ENCODE measurements around the gene WDR59.
"Not testable (repeated sequence)": the region's sequence is repeated elsewhere in the genome, so short reads cannot be mapped to it uniquely, and the experiment has no call there.

Gene WDR59

DNA sequence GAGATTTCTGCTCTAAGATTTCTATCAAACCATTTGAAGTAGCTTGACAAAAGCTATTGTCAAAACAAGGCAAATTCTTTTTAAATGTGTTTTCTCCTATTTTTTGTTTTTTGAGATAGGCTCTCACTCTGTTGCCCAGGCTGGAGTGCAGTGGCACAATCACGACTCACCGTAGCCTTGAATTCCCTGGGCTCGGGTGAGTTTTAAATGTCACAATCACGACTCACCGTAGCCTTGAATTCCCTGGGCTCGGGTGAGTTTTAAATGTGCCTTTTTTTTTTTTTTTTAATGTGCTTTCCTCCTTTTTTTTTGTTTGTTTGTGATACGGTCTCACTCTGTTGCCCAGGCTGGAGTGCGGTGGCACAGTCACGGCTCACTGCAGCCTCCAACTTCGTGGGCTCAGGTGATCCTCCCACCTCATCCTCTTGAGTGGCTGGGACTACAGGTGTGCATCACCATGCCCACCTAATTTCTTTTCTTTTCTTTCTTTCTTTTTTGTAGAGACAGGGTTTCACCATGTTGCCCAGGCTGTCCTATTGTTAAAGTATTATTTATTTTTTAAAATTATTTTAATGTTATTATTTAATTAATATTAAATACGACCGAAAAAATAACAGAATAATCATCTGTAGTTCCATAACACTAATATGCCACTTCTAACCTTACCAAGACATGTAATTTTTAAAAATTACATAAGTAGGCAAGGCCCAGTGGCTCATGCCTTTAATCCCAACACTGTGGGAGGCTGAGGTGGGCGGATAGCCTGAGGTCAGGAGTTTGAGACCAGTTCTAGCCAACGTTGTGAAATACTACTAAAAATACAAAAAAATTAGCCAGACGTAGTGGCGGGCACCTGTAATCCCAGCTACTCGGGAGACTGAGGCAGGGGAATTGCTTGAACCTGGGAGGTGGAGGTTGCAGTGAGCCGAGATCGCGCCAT lies 140.6 kb downstream of the WDR59 start:
- DNase-seq: no peak

DNA sequence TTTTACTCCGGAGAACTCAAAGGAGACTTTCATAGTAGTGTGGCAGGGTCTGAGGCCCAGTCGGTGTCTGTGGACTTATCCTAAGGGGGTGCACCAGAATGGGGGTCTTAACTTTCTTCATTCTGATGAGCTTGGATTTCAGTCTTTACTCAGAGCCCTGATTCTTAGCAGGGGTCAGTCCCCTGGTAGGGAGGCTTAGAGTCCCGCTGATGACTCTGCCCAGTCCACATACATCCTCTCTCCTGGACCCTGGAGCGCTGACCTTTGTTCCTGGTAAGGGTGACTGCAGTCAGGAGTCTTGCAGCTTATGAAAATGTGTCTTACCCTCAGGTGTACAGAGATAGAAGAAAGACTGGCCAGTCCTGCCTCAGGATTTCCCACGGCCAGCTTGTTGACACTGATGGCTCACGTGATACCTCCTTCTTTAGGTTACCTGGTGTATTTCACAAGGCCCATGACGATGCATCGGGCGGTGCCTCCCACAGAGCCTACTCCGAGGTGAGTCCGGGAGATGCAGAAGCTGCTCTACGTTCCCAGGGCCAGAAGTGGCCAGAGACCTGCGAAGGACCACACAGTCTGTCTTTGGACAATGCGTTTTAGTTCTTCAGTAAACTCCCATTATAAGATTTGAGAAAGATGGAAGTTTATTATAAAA lies 141.4 kb downstream of the WDR59 start:
- DNase-seq: not testable (repeated sequence)

DNA sequence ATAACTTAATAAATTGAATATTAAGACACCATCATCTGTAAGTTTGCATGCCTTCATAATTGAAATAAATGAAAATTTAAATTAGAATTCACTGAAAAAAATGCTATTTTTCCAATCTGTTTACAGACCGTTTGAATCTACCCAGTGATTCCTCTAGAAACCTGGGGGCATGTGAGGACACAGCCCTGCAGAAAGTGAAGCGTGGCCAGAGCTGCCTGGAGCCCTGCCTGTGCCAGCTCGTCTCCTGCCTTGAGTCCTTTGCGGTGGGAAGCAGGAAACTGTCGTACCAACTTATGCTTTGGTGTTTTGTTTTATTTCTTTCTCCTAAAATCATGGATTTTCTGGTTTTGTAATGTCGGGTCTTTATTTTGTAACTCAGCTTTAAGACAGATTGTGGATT lies 142.5 kb downstream of the WDR59 start:
- no peak for DNase-seq

DNA sequence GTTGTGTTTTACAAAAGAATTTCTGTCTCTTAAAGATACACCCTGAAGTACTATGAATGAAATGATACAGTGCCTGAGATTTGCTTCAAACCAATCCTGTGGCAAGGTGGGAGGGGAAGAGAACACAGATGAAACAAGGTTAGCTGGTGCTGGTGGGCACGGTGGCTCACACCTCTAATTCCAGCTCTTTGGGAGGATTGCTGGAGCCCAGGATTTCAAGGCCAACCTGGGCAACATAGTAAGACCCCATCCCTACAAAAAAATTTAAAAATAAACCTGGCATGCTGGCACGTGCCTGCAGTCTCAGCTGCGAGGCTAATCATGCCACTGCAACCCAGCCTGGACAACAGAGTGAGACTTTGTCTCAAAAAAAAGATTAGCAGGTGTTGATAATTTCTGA lies 143.0 kb downstream of the WDR59 start:
- DNase-seq: no peak

DNA sequence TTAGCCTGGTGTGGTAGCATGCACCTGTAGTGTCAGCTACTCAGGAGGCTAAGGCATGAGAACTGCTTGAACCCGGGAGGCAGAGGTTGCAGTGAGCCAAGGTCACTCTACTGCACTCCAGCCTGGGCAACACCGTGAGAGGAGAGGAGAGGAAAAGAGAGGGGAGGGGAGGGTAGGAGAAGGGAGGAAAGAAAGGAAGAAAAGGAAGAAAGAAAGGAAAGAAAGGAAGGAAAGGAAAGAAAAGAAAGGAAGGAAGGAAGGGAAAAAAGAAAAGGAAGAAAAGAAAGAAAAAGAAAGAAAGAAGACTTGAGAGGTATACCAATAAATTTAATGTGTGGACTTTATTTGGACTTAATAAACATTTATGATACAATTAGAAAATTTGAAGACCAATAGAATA lies 143.5 kb downstream of the WDR59 start:
- no peak for DNase-seq

DNA sequence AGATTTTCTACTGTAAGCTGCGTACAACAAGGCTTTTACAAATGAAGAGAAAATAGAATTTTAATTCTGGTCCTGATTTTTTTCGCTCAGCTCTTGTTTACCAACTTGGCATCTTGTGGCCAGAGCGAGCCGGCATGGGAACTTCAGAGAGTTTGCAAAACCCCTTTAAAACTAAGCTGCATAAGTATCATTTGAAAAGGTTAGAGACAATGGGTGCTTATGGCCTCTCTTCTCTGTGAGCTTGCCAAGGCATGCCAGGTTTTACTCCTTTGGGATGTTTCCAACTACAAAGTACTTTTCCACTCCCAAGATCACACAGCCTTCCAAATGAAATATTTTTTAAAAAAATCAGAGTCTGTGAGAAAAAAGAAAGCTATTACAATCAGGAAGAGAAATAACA lies 147.9 kb downstream of the WDR59 start:
- DNase-seq: no peak

DNA sequence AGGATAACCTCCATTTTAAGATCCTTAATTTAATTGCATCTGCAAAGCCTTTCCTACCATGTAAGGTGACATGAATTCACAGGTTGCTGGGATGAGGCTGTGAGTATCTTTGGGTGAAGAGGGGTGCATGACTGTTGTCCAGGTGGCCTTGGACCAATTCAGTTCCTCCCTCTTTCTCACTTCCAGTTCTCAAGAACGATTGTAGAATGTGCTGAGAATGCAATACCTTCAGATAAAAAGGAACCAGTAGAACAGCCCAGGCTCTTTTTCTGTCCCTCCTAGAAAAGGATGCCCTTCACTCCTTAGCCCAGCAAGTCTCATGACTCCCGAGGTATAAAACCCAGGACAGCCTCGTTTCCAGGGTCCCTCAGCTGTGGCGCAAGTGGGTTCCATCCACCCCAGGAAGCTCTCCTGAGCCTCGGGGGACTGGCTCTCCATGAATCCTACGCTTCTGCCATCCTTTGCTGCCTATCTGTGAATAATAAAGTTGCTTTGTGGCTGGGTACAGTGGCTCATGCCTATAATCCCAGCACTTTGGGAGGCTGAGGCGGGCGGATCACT lies 148.7 kb downstream of the WDR59 start:
- no peak for DNase-seq

DNA sequence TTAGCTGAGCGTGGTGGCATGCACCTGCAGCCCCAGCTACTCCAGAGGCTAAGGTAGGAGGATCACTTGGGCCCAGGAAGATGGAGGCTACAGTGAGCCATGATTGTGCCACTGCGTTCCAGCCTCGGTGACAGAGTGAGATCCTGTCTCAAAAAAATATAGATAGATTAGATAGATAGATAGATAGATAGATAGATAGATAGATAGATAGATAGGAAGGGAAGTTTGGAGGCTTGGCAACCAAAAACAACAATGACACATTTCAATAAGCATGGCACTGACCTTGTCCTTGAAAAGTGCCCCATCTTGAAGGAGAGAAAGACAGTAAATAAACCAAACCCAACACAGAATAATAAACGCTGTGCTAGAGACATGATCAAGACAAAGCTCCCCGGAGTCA lies 152.7 kb downstream of the WDR59 start:
- no peak for DNase-seq

DNA sequence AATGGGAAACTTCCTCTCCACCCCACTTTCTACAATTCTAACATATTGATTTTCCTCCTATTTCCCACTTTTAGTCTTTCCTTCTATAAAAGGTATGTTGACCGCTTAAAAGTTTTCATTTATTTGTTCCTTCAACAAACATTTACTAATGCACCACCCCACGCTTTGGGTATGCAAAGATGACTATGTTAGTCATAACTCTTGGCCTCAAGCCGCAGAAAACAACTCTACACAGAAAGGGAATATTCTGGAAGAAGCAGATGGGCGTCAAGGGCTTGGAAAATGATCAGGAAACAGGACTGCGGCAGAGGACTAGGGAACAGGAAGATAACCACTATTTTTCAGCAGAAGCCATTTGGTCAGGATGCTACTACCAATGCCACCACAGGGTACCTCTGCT lies 153.5 kb downstream of the WDR59 start:
- DNase-seq: no peak

DNA sequence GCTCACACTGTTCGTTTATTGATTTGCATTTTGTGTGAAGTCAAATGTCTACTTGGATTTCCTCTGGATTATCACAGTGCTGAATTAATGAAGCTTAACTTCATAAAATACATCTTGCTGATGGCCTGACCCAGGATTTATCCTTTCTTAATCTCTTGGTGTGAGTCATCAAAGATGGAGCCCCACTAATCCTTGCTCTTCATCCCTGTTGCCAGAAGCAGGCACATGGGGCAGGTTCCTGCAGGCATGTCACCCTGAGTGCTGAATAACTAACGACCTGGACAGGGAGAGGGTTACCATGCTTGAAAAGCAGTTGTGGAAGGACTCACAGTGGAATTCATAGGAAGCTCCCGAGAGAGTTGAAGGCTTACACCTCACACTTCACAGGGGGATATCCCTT lies 154.3 kb downstream of the WDR59 start:
- no peak for DNase-seq

DNA sequence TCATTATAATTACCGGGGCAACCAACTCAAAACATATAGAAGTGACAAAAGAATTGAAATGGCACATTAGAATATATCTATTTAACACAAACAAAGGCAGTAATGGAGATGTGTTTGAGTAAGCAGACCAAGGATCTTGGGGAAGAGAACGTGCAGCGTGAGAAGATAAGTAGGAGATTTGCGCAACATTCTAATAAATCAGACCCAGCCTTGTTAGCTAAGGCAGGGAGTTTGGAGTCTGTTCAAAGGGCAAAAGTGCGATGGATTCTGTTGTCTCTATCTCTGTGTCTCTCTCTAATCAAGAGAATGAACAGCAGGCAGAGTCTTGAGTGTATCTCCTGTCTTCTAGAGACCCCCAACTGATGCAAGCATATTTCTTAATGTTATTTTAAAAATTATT lies 155.3 kb downstream of the WDR59 start:
- no peak for DNase-seq

DNA sequence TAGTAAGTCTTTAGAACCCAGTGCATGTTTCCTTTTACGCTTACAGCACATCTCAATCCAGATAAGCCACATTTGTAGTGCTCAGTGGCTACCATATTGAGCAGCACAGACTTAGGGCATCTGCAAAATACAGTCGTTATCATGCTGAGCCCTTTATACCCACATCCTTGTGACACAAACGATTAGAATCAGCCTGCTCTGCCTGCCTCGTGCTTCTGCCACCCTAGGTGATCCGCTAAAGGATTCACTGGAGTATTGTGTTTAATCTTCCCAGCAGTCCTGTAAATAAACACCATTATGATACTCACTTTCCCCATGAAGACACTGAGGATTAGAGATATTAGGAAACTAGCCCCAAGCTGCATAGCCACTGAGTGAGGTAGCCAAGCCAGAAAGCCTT lies 159.0 kb downstream of the WDR59 start:
- no peak for DNase-seq

DNA sequence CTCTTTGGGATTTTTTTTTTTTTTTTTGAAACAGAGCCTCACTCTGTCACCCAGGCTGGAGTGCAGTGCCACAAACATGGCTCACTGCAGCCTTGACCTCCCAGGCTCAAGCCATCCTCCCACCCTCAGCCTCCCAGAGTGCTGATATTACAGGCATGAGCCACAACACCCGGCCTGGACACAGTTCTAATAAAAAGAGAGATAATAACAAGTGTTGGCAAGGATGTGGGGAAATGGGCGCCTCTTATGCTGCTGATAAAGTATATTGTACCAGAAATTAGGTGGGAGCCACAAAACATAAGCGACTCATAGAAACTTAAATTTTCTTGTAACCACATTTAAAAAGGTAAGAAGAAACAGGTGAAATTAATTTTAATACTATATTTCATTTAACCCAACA lies 159.9 kb downstream of the WDR59 start:
- DNase-seq: no peak
